Mucosa of descending colon (tissue), 3 donors: ENCODE results near the gene ATP4B. TPM values are rescaled to one million over a fixed set of nuclear protein-coding genes. Genes with fewer than 3 reads are reported as not detected.
A peak's percentile ranks its signal among the peaks of the same experiment; 100 is the strongest.

Experiments used
- ATAC-seq: fragments of 200-7000 bp; cut with Tn5 transposase; one replicate; pipeline ENCODE4 v1.9.1; 2020; ENCODE audit warnings: mild to moderate bottlenecking, moderate library complexity
- DNase-seq, 3 donors: peaks; one replicate each; pipeline ENCODE4 v3.0.0-alpha.2; 2020
- H3K36me3 ChIP-seq: fragments of 200-600 bp; one replicate; pipeline ENCODE4 v1.8.0; 2021; ENCODE audit warnings: low read depth, mild to moderate bottlenecking
- H3K4me1 ChIP-seq: fragments of 200-600 bp; one replicate; pipeline ENCODE4 v1.8.0; 2021; ENCODE audit warnings: low read depth, mild to moderate bottlenecking
- H3K4me3 ChIP-seq: fragments of 200-600 bp; one replicate; pipeline ENCODE4 v1.8.0; 2021; ENCODE audit warnings: mild to moderate bottlenecking
- H3K9me3 ChIP-seq: fragments of 200-600 bp; one replicate; pipeline ENCODE4 v1.8.0; 2021; ENCODE audit warnings: mild to moderate bottlenecking
- CTCF ChIP-seq: fragments of 200-600 bp; IDR thresholded peaks from one replicate; pipeline ENCODE4 v1.8.0; 2022; ENCODE audit warnings: antibody characterized with exemption, mild to moderate bottlenecking
- intact Hi-C, 2 donors: fragments of 100-400 bp; cut with DNase I in 1 of 2; cut with micrococcal nuclease in 1 of 2; formaldehyde crosslinking; loops; one replicate each; pipeline versions ENCODE4 v1.11.0 to v1.11.1; 2022; cut with DNase I, micrococcal nuclease
- total RNA-seq, 3 donors: library from RNA; stranded (reverse); fragmentation: NEBNext Ultra II Directional in 2 of 3; extraction: Animal tissue kit (Norgen Biotek cat#: 25700) in 2 of 3; gene quantifications; one replicate each; pipeline versions ENCODE4 v1.2.1 to v1.2.4, GENCODE V29; 2021 to 2023
- donor health status: DM: no; HTN: no; CAD: no; lungs with moderate emphysema.
- donor health status: DM: no; HTN: no; CAD: no.
- donor health status: DM: no; HTN: yes; CAD: no.

The ATP4B gene
- total RNA-seq, 3 donors from 2014 or later: 0.19 TPM; not detected in 2

- no peak for ATAC-seq
- Histone ChIP-seq H3K9me3 (no peaks in the 10 kb centered on the region), H3K36me3 (no peaks in the 10 kb centered on the region), H3K4me3 (no peak overlapping the region), H3K4me1 (peaks cover 18% of the 10 kb centered on the region)
- no peak for DNase-seq
- intact Hi-C loops: no loop called here
- no peak for TF ChIP-seq CTCF
Measured at GRCh38 chr13:113643593-113643992, 14.4 kb downstream of the ATP4B start.

- ATAC-seq: no peak
Measured at GRCh38 chr13:113642563-113642962, 15.4 kb downstream of the ATP4B start.

GRCh38 chr13:113641426-113641825 lies 16.6 kb downstream of the ATP4B start:
- Histone ChIP-seq H3K36me3 (peaks cover 6% of the 10 kb centered on the region), H3K4me3 (no peak overlapping the region), H3K9me3 (no peaks in the 10 kb centered on the region), H3K4me1 (peaks cover 6% of the 10 kb centered on the region)
- DNase-seq (no peak), ATAC-seq (no peak)
- intact Hi-C loops: no loop called here
- no peak for TF ChIP-seq CTCF

More at GRCh38 chr13:113642563-113642962, 15.4 kb downstream of the ATP4B start:
- Histone ChIP-seq H3K4me1 (peaks cover 13% of the 10 kb centered on the region), H3K9me3 (no peaks in the 10 kb centered on the region), H3K36me3 (peaks cover 5% of the 10 kb centered on the region), H3K4me3 (no peak overlapping the region)
- TF ChIP-seq CTCF: no peak
- no peak for DNase-seq
- intact Hi-C loops: no loop called here

GRCh38 chr13:113639616-113640262 lies 18.3 kb downstream of the ATP4B start:
- Histone ChIP-seq H3K4me3 (no peak overlapping the region), H3K9me3 (no peaks in the 10 kb centered on the region), H3K4me1 (no peaks in the 10 kb centered on the region), H3K36me3 (peaks cover 13% of the 10 kb centered on the region)
- peak in 1 of 3 donors; percentile 19 for DNase-seq
- intact Hi-C loops: no loop called here
- TF ChIP-seq CTCF: no peak
- ATAC-seq: no peak

GRCh38 chr13:113638806-113639205 lies 19.2 kb downstream of the ATP4B start:
- intact Hi-C loops: no loop called here
- ATAC-seq (no peak), DNase-seq (no peak)
- no peak for TF ChIP-seq CTCF
- no peak overlapping the region for H3K4me3 ChIP-seq
- no peaks in the 10 kb centered on the region for H3K4me1 ChIP-seq
- peaks cover 13% of the 10 kb centered on the region for H3K36me3 ChIP-seq
- no peaks in the 10 kb centered on the region for H3K9me3 ChIP-seq
